Neutrophil (primary cell): ENCODE data around the gene MORN5.

Source experiments
- H3K27ac ChIP-seq: fragments of 200-600 bp; sonication (generic); 2 replicates; pipeline ENCODE4 v1.5.1; 2016; ENCODE audit warnings: mild to moderate bottlenecking, moderate library complexity
- H3K27me3 ChIP-seq: fragments of 200-600 bp; sonication (generic); 2 replicates; pipeline ENCODE4 v1.6.0; 2016; ENCODE audit warnings: mild to moderate bottlenecking
- H3K36me3 ChIP-seq: fragments of 200-600 bp; sonication (generic); 2 replicates; pipeline ENCODE4 v1.5.1; 2017
- H3K4me1 ChIP-seq, 2 experiments: fragments of 200-600 bp in 1 of 2; sonication (generic) in 1 of 2; 1 replicate in 1 of 2; 2 replicates in 1 of 2; pipeline versions ENCODE4 v1.5.1 to v1.6.1; 2013 to 2016; ENCODE audit warnings: low read depth in 1 of 2, low read length in 1 of 2, mild to moderate bottlenecking in 1 of 2, moderate library complexity in 1 of 2; ENCODE audit not compliant: control insufficient read depth in 1 of 2, insufficient read depth in 1 of 2
- H3K4me3 ChIP-seq, 2 experiments: fragments of 200-600 bp in 1 of 2; sonication (generic) in 1 of 2; 1 replicate in 1 of 2; 2 replicates in 1 of 2; pipeline ENCODE4 v1.5.1; 2013 to 2016; ENCODE audit warnings: low read depth in 1 of 2, low read length in 1 of 2, mild to moderate bottlenecking in 1 of 2, moderate library complexity in 1 of 2
- H3K9me3 ChIP-seq: fragments of 200-600 bp; sonication (generic); 2 replicates; pipeline ENCODE4 v1.5.1; 2016
- CTCF ChIP-seq: fragments of 200-600 bp; sonication (generic); IDR thresholded peaks from 2 replicates; pipeline ENCODE4 v1.5.1; 2016; ENCODE audit warnings: antibody characterized with exemption

Gene MORN5

GRCh38 chr9:122119166-122119521 is 40.6 kb upstream of the MORN5 start:
- H3K36me3 ChIP-seq = no peaks in the 10 kb centered on the region
- TF ChIP-seq CTCF = no peak
- H3K27me3 ChIP-seq = peaks cover under 1% of the 10 kb centered on the region
- no peak overlapping the region for H3K4me3 ChIP-seq
- H3K4me1 ChIP-seq = no peaks in the 10 kb centered on the region
- H3K9me3 ChIP-seq = no peaks in the 10 kb centered on the region
- no peak overlapping the region for H3K27ac ChIP-seq

GRCh38 chr9:122119721-122120120 is 40.0 kb upstream of the MORN5 start:
- peaks cover 5% of the 10 kb centered on the region for H3K27me3 ChIP-seq
- TF ChIP-seq CTCF = no peak
- H3K4me3 ChIP-seq = no peak overlapping the region
- no peak overlapping the region for H3K27ac ChIP-seq
- H3K4me1 ChIP-seq = no peaks in the 10 kb centered on the region
- H3K9me3 ChIP-seq = no peaks in the 10 kb centered on the region
- no peaks in the 10 kb centered on the region for H3K36me3 ChIP-seq

DNA sequence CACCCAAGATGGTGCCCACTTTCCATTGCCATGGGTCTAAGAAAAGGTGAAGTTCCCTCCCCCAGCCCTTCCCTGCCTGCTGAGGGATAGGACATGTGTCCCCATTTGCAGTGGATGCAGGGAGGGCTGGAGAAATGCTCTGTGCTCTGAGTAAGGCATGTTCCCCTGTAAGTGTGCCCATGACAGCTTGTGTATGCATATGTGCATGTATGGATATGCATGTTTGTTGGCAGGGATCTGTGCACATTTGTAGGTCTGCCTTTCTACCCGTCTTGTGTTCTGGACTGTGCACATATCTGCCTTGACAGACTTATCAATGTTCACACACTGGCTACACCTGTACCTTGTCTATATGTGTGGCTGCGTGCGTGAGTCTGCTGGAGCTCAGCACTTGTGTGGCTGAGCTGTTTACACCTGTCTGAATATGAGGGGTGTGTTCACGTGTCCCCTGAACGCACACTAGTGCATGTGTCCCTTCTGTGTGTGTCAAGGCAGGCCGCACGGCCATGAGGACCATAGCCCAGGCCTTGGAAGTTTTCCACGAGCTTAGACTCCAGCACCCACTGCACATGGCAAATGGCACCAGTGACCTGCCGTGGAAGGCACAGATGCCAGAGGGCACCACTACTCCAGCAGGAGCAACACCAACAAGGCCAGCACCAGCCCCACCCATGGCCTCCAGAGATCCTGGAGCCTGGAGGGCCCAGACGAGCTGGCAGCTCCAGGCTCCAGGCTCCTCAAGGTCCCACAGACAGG is 39.2 kb upstream of the MORN5 start:
- Histone ChIP-seq H3K36me3 (no peaks in the 10 kb centered on the region), H3K27ac (no peak overlapping the region), H3K4me3 (no peak overlapping the region), H3K4me1 (no peaks in the 10 kb centered on the region), H3K27me3 (peaks cover 13% of the 10 kb centered on the region), H3K9me3 (no peaks in the 10 kb centered on the region)
- no peak for TF ChIP-seq CTCF

GRCh38 chr9:122121391-122121790 is 38.3 kb upstream of the MORN5 start:
- Histone ChIP-seq H3K27me3 (peaks cover 22% of the 10 kb centered on the region), H3K4me3 (no peak overlapping the region), H3K9me3 (no peaks in the 10 kb centered on the region), H3K27ac (no peak overlapping the region), H3K36me3 (no peaks in the 10 kb centered on the region), H3K4me1 (peaks cover 0 to 3% of the 10 kb centered on the region in 2 experiments)
- TF ChIP-seq CTCF = no peak

DNA sequence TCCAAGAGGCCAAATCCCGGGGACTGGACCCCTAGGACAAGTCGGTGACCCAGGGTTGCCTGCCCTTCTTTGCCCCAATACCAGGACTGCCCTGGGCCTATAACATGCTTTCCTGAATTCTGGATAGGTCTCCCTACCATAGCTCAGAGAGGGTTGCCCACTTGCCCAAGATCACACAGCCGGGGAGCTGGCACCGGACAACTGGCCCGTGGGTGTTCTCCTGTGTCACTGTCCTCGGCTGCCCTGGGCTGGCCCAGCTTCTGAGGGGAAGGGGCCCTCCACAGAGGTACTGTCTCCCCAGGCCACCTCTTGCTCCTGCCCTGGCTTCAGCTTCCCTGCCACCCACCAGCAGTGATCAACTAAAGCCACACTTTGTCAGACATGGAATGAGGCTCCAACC is 37.8 kb upstream of the MORN5 start:
- Histone ChIP-seq H3K4me1 (peaks cover 0 to 4% of the 10 kb centered on the region in 2 experiments), H3K27me3 (peaks cover 27% of the 10 kb centered on the region), H3K9me3 (no peaks in the 10 kb centered on the region), H3K27ac (no peak overlapping the region), H3K36me3 (no peaks in the 10 kb centered on the region), H3K4me3 (no peak overlapping the region)
- TF ChIP-seq CTCF = no peak
